GM12872 (cell line): ENCODE results near the gene MED12L.

Source experiments
- CTCF ChIP-seq: IDR thresholded peaks from 3 replicates; pipeline ENCODE4 v1.5.1; 2011; ENCODE audit warnings: low read depth, mild to moderate bottlenecking, low read length, moderate library complexity; ENCODE audit not compliant: insufficient read depth

Gene MED12L

GRCh38 chr3:151145713-151146070 lies 60.2 kb downstream of the MED12L start:
- no peak for TF ChIP-seq CTCF

- TF ChIP-seq CTCF = peak; percentile 92
Measured at GRCh38 chr3:151146071-151146730, 60.7 kb downstream of the MED12L start.

DNA sequence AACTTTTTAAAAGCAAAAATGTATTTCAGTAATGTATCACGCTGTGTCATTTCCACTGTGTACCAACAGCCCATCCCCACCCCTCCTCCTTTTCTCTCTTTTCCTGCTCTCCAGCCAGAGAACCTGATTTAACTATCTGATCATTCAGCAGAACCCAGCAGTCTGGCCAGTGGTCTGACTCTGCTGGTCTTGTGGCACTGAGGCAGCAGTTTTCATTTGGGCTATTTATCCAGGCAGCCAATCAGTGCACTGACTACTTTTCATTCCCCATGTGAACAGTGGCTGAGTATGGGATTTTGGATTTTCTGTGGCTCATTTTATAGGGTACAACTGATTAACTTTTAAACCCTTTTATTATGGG lies 61.2 kb downstream of the MED12L start:
- TF ChIP-seq CTCF = no peak

- no peak for TF ChIP-seq CTCF
Measured at GRCh38 chr3:151147299-151147698, 61.8 kb downstream of the MED12L start.

DNA sequence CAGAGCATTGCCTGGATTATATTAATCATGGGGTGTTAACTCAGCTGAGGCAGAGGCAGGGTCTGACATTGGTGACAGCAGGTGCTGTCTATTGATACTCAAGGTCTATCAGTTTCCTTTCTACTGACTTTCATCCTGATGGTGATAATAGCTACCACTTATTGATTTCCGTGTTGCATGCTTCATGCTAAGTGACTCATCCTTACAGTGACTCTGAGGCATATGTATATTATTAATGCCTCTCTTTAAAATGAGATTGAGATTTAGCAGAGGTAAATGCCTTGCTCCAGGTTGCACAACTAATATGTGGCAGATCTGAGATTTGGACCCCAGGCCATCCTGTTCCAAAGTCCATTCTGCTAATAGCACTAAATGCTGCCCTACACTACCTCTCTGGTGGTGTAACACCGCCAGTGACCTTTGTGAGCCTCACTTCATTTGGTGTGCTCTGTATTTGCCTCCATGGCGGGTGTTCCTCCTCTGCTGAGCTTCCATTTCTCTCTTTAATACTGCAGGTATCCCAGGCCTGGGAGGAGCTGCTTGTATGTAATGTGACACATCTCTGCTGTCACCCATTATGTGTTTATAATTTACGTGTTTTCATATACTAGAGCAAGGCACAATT lies 67.1 kb downstream of the MED12L start:
- TF ChIP-seq CTCF = no peak

DNA sequence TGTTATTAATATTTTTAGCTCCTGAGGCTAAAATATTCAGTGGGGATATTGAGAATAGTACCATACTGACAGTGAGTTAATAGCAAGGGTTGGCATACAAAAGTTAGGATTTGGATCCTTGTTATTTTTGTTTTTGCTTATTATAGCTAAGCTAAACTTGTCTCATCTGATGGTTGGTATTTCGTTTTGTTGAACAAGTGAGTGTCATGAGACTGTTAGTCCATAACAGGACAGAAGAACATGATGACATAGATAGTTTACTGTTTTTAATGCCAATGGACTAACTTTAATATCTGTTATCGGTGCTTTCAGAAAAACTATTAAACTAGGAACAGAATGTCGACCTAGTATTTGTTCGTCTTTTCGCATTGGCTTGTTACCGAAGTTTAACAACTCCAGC lies 69.1 kb downstream of the MED12L start:
- no peak for TF ChIP-seq CTCF

DNA sequence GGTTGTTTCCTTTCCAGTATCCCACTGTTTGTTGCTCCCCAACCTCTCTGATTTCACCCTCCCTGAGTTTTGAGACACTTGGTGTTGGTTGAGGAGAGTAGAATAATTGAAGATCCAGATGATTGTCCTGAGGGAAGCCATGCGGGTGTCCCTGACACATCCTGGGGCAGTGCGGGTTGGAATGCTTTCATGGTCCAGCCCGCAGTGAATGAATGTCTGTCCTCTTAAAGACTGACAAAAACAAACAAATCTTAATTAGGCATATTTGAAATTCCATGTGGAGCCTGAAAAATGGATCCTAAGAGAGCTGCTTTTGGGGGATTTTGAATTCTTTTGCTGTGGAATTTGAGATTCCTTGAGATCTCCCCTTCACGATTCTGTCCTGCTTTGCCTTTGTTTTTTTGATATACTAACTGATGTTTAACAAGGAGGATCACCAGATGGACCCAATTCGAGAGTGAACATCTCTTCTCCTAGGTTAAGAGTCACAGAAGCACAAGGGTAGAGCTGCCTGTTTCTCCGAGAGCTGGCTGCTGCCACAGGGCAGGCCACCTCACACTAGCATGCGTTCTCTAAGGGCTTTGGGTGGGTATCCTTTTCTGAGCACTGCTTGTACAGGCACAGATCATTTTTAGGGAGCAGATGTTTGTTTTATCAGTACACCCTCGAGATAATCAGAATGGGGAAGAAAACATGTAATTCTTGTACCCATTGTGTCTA lies 70.1 kb downstream of the MED12L start:
- no peak for TF ChIP-seq CTCF
